GM15510 (cell line): ENCODE data around the gene RNF167.
A peak's percentile ranks its signal among the peaks of the same experiment; 100 is the strongest.

Experiments
- POLR2A ChIP-seq: IDR thresholded peaks from 3 replicates; pipeline ENCODE4 v1.6.1; 2011; ENCODE audit warnings: borderline replicate concordance; ENCODE audit not compliant: insufficient read length; ENCODE audit errors: extremely low read depth

RNF167 gene

DNA sequence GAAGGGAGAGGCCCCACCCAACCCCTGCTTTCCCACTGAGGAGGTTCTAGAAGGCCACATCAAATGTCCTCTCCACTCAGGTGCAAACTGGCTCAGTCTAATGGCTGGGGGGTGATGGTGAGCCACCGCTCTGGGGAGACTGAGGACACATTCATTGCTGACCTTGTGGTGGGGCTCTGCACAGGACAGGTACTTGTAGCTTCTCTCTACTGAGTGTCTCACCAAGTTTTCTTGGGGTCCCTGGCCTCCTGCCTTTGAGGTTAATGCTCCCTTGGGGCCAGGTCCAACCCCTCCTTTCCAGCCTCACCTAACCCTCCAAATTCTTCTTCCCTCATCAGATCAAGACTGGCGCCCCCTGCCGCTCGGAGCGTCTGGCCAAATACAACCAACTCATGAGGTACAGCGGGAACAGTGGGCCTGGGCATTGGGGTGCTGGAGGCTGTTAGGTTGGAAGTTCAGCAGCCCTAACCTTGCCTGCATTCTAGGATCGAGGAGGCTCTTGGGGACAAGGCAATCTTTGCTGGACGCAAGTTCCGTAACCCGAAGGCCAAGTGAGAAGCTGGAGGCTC is 16.5 kb downstream of the RNF167 start:
- TF ChIP-seq POLR2A = no peak

DNA sequence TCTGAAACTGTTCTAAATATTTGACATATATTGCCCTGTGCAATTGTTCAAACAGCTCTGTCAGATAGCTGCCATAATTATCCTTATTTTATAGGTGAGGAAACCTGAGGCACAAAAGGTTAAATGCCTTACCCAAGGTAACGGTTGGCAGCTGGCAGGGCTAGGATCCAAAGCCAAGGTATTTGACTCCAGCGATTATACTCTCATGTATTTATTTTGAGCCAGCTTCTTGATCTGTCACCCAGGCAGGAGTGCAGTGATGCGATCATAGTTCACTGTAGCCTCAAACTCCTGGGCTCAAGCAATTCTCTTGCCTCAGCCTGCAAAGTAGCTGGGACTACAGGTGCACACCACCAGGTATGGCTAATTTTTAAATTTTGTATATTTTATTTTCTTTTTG is 18.0 kb downstream of the RNF167 start:
- no peak for TF ChIP-seq POLR2A

GRCh38 chr17:4959261-4959965 is 19.3 kb downstream of the RNF167 start:
- TF ChIP-seq POLR2A = no peak

- TF ChIP-seq POLR2A = no peak
Observed at GRCh38 chr17:4960279-4960922, 20.3 kb downstream of the RNF167 start.

DNA sequence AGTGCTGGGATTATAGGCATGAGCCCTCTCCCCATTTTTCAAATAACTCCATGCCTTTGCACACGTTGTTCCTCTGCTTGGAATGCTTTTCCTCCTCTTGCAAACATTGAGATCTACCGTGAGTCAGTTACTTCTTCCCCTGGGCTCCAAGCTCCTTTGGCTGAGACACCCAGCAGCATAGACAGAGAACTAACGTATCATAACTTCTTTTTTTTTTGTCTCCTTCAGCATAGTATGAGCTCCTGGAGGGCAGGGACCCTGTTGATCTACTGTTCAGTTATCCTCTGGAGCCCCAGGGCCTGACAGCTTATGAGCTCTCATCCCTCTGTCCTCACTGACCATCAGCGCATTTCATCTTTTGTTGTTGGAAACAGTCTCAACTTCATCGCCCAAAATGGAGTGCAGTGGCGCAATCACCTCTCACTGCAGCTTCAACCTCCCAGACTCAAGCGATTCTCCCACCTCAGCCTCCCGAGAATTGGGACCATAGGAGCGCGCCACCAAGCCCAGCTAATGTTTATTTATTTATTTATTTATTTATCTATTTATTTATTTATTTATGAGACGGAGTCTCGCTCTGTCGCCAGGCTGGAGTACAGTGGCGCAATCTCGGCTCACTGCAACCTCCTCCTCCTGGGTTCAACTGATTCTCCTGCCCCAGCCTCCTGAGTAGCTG is 25.4 kb downstream of the RNF167 start:
- no peak for TF ChIP-seq POLR2A

GRCh38 chr17:4966844-4967538 is 26.9 kb downstream of the RNF167 start:
- TF ChIP-seq POLR2A = peak; percentile 36

DNA sequence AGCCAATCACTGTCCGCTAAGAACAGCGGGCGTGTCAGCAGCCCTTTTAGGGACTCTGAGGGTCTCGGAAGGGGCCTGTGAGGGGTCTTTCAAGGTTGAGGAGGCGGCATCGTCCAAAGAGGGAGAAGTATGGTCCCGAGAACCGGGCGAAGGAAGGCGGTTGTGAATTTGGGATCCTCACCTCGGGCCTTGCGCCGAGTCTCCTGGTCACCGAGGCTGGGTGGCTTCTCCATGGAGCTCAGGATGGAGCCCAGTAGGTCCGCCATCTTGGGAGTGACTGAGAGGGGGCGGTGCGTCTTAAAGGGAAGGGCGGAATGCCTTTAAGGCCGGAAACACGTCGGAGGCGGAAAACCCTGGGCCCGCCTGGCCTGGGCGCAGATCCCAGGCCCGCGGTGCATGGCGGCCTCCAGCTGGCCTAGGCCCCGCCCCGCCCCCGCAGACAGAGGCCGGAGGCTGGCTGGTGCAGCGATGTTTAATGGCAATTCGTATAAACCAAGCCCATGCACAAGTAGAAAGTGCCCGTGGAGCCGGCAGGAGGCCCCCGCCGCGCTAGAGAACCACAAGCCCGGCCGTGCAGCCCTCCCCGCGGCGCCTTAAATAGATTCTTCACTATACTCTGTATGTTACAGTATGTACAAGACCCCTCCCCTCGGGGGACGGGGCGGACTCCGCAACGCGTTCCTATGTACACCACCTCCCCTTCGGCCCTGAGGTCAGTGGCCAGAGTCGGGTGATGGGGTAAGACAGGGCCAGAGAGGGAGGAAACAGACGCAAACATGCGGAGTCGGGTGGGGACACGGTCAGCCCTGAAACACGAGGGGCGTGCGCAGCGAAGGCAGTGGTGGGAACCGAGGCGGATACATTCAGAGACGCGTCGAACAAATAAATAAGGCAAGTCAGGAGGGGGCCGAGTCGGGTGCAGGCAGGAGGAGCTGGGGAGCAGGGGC is 27.7 kb downstream of the RNF167 start, which contains the start of gene SPAG7:
TSS of gene SPAG7 (minus strand) at position 279 of the 947 bp plus-strand sequence. CDS start at position 266, 13 bp downstream.
- peak; percentile 79 for TF ChIP-seq POLR2A

GRCh38 chr17:4968486-4969046 is 28.5 kb downstream of the RNF167 start:
- TF ChIP-seq POLR2A = no peak

- TF ChIP-seq POLR2A = no peak
Observed at GRCh38 chr17:4969047-4969550, 29.0 kb downstream of the RNF167 start.

GRCh38 chr17:4969551-4970173 is 29.6 kb downstream of the RNF167 start:
- TF ChIP-seq POLR2A = no peak

- no peak for TF ChIP-seq POLR2A
Observed at GRCh38 chr17:4970273-4970672, 30.2 kb downstream of the RNF167 start.

GRCh38 chr17:4971826-4972225 is 31.8 kb downstream of the RNF167 start:
- no peak for TF ChIP-seq POLR2A

DNA sequence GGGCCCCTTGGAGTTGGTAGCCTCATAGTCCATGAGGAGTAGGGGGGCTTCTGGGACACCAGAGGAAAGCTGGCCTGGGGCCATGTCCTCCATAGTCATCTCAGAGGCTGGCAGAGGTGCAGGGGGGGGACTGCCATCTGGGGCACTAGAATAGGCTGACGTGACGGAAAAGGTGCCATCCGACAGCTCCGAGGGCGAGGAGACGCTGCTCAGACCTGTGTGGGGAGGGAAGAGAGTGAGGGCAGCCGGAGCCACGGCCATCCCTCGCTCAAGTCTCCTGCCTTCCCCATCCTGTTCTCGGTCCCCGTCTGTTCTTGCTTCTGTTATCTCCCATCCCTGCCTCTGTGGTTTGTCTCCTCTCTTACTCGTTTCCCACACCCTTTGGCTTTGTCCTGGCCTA is 32.3 kb downstream of the RNF167 start:
- no peak for TF ChIP-seq POLR2A
